HG02970 (cell line): ENCODE data around the gene TDRD7.
"Not testable (repeated sequence)": the region's sequence is repeated elsewhere in the genome, so short reads cannot be mapped to it uniquely, and the experiment has no call there.

Experiments
- ATAC-seq: cut with Tn5 transposase; IDR thresholded peaks from one replicate; pipeline ENCODE4 v1.9.1; 2021; ENCODE audit warnings: mild to moderate bottlenecking, moderate library complexity, moderate number of reproducible peaks; ENCODE audit not compliant: unreplicated experiment, low FRiP score

Gene TDRD7

DNA sequence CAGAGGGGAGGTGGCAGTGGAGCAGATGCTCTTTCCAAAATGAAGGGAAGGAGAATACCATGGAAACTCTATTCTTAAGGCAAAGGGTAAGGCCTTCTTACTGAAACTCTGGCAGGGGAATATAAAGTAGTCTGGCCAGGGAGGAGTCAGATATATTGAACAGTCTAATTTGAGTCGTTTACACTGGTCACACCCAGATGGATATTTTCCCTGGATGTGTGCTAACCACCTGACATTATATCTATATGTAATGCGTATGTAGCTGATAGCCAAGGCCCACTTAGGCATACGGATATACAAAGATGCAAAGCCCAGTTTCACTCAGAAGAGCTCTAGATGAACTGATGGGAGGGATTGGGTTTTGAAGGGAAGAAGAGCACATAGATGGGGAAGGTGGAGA is 7.0 kb downstream of the TDRD7 start:
- no peak for ATAC-seq

DNA sequence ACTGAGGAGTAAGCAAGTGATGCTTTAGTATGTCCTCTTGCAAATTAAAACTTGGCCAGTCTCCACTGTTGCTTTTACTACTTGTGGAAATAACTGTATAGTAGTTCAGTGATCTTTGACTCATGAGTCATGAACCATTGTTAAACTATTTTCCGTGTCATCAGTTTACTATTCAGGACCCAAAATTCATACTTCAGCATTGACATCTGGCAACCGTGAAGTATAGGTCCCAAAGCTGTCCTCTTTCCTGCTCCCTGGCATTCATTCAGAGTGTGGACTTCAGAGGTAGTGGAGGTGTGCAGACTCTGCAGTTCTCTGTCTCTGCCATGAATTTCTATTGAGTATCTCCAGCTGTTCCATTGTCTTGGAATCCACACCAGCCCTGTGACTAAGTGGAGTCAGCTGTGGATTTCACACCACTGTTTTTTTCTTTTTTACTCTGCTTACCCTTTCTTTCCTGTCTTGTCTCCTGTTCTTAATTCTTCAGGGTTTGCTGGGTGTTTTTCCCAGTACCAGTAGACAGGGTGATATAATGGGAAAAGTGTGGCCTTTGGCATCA is 7.5 kb downstream of the TDRD7 start:
- no peak for ATAC-seq

DNA sequence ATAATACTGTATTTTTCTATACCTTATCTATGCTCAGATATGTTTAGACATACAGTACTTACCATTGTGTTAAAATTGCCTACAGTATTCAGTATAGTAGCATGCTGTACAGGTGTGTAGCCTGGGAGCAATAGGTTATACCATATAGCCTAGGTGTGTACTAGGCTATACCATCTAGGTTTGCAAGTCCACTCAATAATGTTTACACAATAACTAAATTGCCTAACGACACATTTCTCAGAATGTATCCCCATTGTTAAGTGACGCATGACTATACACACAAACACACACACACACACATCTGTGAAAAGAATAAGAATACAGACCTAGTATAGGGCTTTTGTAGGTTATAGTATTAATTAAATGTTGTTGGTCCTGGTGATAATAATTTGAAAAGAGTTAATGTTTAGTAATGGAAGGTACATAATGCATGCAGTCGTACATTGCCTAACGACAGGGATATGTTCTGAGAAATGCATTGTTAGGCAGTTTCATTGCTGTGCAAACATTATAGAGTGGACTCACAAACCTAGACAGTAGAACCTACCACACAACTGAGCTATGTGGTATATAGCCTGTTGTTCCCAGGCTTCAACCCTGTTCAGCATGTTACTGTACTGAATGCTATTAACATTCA is 13.6 kb downstream of the TDRD7 start:
- ATAC-seq, result no peak

DNA sequence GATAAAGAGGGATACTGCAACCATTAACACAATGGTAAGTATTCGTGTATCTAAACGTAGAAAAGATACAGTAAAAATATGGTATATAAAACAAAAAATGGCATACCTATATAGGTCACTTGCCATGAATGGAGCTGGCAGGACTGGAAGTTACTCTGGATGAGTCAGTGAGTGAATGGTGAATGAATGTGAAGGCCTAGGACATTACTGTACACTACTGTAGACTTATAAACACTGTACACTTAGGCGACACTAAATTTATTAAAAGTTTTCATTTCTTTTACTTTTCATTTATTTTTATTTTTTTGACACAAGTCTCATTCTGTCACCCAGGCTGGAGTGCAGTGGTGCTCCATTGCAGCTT is 14.1 kb downstream of the TDRD7 start:
- ATAC-seq, result no peak

DNA sequence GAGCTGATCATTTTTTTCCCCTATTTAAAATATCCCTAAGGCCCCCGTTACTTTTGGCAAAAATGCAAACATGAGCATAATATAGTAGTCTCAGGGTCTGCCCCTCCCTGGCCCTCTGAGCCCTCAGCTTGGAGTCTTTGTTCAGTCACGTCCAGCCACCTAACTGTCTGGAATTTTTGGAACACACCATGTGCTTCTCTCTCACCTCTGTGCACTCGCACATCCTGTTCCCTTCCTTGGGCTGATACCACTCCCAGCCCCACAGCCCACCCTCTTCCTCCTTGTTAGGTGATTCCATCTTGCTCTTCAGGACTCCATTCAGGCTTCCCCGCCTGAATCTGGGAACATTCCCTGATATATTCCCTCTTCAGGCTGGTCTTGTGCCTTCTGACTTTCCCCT is 16.0 kb downstream of the TDRD7 start:
- ATAC-seq, result no peak

DNA sequence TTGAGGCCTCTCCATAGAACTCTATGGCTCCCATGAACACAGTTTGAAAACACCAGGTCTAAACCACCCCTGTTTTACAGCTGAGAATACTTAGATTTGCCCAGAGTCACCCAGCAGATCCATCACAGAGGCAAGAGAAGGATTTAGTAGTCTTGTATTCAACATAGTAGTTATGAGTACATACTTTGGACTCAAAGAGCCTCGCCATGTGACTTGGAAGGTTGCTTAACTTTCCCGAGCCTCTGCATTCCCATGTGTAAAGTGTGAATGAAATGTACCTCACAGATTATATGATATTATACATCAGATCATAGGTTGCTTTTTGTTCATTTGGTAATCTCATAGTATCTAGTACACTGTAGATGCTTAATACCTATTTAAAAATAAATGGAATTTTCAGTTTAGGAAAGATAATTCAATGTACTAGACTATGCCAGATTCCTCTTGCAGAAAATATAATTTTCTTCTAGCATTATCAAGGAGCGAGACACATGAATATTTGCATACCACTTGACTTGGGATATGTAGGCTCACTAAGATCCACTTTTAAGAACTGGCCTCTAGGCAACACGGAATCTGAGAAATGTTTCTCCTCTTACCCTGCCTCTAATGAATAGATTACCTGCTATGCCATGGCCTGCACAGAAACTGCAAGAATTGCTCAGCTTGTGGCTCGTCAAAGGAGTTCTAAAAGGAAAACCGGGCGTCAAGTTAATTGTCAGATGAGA is 18.6 kb downstream of the TDRD7 start:
- ATAC-seq, result no peak

DNA sequence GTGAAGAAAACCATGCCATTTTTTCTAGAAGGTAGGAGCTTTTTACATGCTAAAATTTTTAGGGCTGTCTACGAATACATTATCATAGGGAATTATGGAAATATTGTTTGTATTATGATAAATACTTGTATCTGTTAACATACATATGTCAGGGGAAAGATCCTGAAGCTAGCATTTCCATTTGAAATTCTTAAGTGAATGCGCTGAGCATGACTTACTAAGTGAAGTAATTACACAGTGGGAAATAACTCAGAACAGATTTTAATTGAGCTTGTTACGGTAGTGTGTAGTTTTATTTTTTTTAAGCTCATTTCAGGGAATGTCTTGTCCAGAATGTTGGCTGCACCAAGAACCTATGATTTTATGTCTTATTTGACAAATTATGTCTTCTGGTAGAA is 19.1 kb downstream of the TDRD7 start:
- ATAC-seq, result no peak

DNA sequence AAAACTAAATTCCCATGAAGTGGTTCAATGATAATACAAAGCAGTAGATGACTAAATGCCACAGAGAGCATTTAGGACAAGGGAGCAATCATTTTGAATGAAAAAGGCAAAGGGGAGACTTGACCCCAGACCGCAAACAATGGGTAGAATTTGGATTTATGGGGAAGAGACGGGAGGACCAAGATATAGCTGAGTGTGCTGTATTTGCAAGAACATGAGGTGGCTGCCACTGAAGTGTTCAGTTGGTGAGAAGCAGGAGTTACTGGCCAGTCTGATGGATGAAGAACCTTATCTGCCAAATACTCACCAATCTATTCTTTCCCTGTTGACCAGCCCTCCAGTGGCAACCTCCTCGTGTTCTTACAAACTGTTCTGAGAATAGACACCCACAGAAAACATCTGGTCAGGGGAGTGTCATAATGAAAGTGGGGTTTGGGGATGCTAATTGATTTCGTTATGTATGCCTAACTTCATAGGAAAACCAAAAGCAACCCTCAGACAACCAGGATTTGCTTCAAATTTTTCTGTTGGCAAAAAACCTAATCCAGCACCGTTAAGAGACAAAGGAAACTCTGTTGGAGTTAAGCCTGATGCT is 19.8 kb downstream of the TDRD7 start:
- ATAC-seq, result no peak

DNA sequence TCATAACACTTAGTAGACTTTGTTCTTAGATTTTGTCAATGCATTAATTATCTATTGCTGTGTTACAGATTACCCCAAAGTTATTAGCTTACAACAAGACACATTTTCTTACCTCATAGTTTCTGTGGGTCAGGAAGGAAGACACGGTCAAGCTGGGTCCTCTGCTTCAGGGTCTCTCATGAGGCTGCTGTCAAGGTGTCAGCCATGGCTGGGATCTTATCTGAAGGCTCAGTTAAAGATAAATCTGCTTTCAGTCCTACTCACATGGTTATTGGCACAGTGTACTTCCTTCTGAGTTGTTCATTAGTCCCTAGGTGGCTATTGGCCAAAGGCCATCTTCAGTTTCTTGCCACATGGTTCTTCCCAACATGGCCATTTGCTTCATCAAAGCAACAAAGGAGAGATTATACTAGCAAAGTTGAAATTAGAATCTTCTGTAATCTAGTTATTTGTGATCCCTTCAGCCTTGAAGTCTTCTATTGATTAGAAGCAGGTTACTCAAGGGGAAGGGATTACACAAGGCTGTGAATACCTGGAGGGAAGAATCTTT is 25.2 kb downstream of the TDRD7 start:
- ATAC-seq, result no peak

DNA sequence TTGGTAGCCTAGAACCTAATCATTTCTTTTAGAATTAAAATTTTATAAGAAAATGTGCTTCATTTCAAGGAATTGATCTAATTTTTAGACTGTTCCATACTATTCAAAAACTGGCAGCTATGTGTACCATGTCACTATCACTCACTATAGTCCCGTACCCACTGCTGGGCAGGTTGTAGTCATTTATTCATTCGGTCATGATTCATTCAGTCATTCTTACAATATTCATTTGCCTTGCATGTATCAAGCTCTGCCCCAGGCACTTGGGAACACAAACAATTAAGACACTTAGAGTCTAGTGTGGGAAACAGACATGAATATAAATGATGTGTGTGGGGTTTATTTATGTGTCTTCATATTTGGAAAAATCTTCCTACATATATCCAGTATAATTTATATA is 26.4 kb downstream of the TDRD7 start:
- ATAC-seq, result no peak

DNA sequence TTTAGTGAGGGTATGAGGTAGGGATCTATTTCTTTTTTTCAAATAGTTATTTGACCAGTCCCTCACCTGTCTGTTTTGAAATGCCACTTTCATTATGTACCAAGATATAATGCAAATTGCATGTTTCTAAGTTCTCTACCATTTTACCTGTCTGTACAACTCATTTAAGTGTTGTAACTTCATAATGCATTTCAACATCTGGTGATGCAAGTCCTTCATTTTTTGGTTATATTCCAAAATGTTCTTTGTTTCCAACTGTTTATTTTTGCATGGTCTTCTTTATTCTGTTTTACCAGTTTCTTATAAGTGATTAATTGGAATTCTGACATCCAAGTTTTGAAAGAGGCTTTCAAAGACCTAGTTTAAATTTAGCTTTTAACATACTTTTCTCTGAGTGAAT is 26.8 kb downstream of the TDRD7 start:
- no peak for ATAC-seq

DNA sequence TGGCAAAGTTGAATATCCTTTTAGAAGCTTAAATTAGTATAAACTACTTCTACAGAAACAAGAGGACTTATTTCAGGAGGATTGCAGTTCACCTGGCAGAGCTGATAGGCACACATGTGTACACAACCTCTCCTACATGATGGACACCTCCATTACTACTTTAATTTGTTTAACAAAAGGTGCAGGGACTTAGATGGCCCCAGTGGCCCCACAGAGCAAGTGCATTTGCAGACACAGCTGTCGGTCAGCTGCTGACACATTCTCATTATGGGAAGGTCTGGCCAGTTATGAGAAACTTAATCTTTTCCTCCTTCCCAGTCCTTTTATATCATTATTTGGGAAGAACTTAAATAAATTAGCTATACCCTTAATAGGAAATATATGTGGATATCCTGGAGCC is 28.3 kb downstream of the TDRD7 start:
- ATAC-seq, result no peak

DNA sequence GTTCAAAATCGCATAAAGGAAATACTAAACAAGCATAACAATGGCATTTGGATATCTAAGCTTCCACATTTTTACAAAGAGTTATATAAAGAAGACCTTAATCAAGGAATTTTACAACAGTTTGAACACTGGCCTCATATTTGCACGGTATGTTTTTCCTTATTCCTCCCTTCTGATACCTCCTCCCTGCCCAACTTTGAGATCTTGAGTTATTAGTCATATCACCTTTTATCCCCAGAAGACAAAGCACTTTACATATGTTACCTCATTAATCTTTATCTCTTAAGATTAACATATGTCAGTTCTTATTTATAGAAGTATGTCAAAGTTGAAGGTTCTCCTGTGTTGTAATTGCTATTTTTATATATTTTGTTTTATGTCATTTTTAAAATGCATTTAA is 29.8 kb downstream of the TDRD7 start:
- ATAC-seq, result no peak

DNA sequence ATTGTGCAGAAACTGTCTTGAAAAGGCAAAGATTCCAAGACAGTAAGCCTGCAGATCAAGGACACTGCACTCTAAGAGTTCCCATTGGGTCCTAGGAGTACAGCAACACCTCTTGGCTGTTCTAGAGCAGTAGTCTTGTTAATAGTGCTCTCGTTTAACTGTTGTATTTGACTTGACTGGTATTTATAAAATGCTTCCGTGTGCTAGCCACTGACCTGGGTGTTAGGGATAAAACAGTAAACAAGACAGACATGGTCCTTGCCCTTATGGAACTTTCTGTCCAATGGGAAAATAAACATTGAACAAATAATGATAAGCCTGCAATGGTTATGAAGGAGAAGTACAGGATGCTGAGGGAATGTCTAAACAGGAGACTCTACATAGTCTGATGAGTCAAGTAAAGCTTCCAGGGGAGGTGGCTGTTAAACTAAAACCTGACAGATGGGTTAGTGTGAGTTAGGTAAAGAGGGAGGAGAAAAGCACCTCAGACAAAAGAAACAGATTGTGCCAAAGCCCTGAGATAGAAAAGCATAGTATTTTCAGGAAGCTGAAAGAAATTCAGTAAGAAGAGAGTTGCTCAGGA is 33.3 kb downstream of the TDRD7 start:
- ATAC-seq, result no peak

DNA sequence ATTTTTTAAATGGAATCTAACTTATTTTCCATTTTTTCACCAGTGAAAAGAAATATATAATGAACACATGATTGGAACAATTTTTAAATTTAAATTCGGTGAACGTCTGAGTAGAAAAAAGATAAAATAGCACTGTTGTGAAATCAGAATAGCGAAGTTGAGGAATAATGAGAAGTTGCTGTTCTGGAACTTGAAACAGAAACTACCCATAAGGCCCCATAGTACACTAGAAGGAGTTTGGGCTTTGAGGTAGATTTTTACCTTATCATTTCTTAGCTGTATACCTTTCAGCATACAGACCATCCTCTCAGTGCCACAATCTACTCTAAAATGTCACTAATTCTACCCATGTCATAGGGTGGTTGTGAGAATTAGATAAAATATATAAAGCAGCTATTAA is 35.1 kb downstream of the TDRD7 start:
- no peak for ATAC-seq

DNA sequence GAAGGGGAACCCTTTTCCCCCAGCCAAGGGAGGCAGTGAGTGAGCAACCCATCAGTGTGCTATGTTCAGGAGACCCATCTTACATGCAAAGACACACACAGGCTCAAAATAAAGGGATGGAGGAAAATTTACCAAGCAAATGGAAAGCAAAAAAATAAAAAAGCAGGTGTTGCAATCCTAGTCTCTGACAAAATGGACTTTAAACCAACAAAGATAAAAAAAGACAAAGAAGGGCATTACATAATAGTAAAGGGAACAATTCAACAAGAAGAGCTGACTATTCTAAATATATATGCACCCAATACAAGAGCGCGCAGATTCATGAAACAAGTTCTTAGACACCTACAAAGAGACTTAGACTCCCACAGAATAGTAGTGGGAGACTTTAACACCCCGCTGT is 41.7 kb downstream of the TDRD7 start:
- not testable (repeated sequence) for ATAC-seq

DNA sequence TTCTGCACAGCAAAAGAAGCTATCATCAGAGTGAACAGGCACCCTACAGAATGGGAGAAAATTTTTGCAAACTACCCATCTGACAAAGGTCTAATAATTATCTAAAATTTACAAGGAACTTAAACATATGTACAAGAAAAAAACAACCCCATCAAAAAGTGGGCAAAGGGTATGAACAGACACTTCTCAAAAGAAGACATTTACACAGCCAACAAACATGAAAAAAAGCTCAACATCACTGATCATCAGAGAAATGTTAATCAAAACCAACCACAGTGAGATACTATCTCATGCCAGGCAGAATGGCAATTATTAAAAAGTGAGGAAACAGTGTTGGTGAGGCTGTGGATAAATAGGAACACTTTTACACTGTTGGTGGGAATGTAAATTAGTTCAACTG is 44.9 kb downstream of the TDRD7 start:
- ATAC-seq, result not testable (repeated sequence)

DNA sequence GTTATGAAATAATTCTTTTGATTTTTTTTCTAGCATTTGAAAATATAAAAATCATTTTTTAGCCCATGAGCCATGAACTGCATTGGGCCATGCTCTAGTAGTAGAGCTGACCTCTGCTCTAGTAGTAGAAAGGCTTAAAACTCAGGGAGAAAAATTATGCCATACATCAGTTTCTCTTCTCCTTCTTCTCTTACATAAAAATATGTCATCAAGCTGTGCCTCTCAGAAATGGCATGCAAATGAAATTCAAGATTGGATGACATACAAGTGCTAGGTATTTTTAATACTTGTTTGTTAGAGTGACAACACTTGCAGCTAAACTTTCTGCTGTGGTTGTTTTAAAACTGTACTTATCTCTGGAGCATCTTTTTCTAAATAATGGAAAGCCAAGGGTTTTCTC is 47.4 kb downstream of the TDRD7 start:
- ATAC-seq, result no peak

DNA sequence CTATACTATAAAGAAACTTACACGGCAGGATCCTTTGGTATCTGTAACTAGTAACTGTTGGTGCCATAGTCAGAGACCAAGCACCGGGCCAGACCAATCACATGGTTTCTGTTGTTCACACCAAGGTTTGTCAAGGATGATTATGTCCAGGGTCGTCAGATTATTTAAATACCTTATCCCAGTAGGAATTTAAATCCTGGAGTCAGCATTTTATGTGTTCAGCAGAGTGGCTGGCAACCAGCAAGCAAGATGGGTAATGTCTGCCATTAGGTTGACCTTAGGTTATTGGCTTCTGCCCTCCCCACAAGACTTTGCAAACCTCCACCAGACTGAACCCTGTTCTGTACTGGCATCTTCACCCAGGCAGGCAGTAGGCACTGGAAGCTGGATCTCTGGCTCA is 50.3 kb downstream of the TDRD7 start:
- no peak for ATAC-seq

DNA sequence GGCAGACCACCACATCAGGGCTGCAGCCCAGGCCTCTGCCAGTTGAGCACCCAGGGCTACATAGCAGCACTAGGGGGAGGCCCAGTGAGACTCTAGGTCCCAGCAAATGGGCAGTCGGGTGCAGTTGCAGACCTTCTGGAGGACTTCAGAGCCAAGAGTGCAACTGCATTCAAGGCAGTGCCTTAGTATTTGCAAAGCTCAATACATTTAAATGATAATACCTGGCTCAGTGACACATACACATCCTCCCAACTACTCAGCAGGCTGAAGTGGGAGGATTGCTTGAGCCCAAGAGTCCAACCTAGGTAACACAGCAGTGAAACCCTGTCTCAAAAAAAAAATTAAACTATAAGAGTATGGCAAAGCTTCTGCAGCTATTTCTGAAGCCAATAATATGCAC is 51.0 kb downstream of the TDRD7 start:
- no peak for ATAC-seq
